Sigmoid colon (tissue), 4 donors: Measurements from ENCODE around the gene SFXN5.

Experiments
- EP300 ChIP-seq, 4 donors: sonication (generic); formaldehyde crosslinking; IDR thresholded peaks; one replicate each; pipeline ENCODE4 v1.6.1; 2017; ENCODE audit warnings: antibody characterized with exemption in 4 of 4
- POLR2A ChIP-seq, 2 donors: fragments of 450-650 bp; IDR thresholded peaks; one replicate each; pipeline ENCODE4 v1.6.1; 2016; ENCODE audit warnings: antibody characterized with exemption in 2 of 2, mild to moderate bottlenecking in 2 of 2, moderate library complexity in 2 of 2
- POLR2AphosphoS5 ChIP-seq, 4 donors: sonication (generic); formaldehyde crosslinking; IDR thresholded peaks; one replicate each; pipeline ENCODE4 v1.6.1; 2017; ENCODE audit warnings: antibody characterized with exemption in 4 of 4
- TF ChIP-seq, protein P1 (sequence below), 4 experiments: fragments of 450-650 bp in 3 of 4; fragments of 200-600 bp in 1 of 4; IDR thresholded peaks; one replicate each; pipeline ENCODE4 v1.5.1; 2016 to 2019; ENCODE audit warnings: antibody characterized with exemption in 4 of 4, mild to moderate bottlenecking in 3 of 4, moderate library complexity in 2 of 4

- no peak for TF ChIP-seq POLR2A (IDR thresholded peaks at IDR 0.05)
- TF ChIP-seq, protein P1, sequence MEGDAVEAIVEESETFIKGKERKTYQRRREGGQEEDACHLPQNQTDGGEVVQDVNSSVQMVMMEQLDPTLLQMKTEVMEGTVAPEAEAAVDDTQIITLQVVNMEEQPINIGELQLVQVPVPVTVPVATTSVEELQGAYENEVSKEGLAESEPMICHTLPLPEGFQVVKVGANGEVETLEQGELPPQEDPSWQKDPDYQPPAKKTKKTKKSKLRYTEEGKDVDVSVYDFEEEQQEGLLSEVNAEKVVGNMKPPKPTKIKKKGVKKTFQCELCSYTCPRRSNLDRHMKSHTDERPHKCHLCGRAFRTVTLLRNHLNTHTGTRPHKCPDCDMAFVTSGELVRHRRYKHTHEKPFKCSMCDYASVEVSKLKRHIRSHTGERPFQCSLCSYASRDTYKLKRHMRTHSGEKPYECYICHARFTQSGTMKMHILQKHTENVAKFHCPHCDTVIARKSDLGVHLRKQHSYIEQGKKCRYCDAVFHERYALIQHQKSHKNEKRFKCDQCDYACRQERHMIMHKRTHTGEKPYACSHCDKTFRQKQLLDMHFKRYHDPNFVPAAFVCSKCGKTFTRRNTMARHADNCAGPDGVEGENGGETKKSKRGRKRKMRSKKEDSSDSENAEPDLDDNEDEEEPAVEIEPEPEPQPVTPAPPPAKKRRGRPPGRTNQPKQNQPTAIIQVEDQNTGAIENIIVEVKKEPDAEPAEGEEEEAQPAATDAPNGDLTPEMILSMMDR (IDR thresholded peaks at IDR 0.05), result no peak
- TF ChIP-seq POLR2AphosphoS5 (IDR thresholded peaks at IDR 0.05), result no peak
- no peak for TF ChIP-seq EP300 (IDR thresholded peaks at IDR 0.05)
These were observed 5.3 kb upstream of the SFXN5 start for GRCh38 chr2:73076701-73077423.
